GM15510 (cell line): ENCODE data around the gene EHHADH.

Experiments used
- POLR2A ChIP-seq: IDR thresholded peaks from 3 replicates; pipeline ENCODE4 v1.6.1; 2011; ENCODE audit warnings: borderline replicate concordance; ENCODE audit not compliant: insufficient read length; ENCODE audit errors: extremely low read depth

Gene EHHADH

GRCh38 chr3:185150561-185150960 lies 103.3 kb downstream of the EHHADH start:
- no peak for TF ChIP-seq POLR2A

- no peak for TF ChIP-seq POLR2A
Measured at GRCh38 chr3:185149591-185149990, 104.3 kb downstream of the EHHADH start.

GRCh38 chr3:185145511-185145910 lies 108.3 kb downstream of the EHHADH start:
- TF ChIP-seq POLR2A = no peak

- TF ChIP-seq POLR2A = no peak
Measured at GRCh38 chr3:185144784-185145183, 109.1 kb downstream of the EHHADH start.
